HG02852 (cell line): Measurements from ENCODE around the gene MCEMP1.

Experiments used
- ATAC-seq: cut with Tn5 transposase; IDR thresholded peaks from one replicate; pipeline ENCODE4 v1.9.1; 2021; ENCODE audit warnings: mild to moderate bottlenecking, moderate library complexity; ENCODE audit not compliant: unreplicated experiment

MCEMP1 gene

GRCh38 chr19:7676854-7677253 lies at the start of gene MCEMP1:
Gene MCEMP1, plus strand, starts transcription at chr19:7677090. Its CDS starts 31 bp downstream, at chr19:7677121.
- no peak for ATAC-seq

- no peak for ATAC-seq
Measured at GRCh38 chr19:7627166-7627565, 49.7 kb upstream of the MCEMP1 start.

- no peak for ATAC-seq
Measured at GRCh38 chr19:7628589-7629311, 48.1 kb upstream of the MCEMP1 start.

GRCh38 chr19:7629347-7630054 lies 47.4 kb upstream of the MCEMP1 start, which contains the start of the genes PET100 and XAB2:
Gene PET100, plus strand, starts transcription at chr19:7629793. Its CDS starts 41 bp downstream, at chr19:7629834.
Gene XAB2, minus strand, starts transcription at chr19:7629545. Its CDS starts 18 bp downstream, at chr19:7629527.
- ATAC-seq = peak; percentile 84

- ATAC-seq = no peak
Measured at GRCh38 chr19:7631577-7631976, 45.3 kb upstream of the MCEMP1 start.

- no peak for ATAC-seq
Measured at GRCh38 chr19:7632340-7633203, 44.3 kb upstream of the MCEMP1 start.

- no peak for ATAC-seq
Measured at GRCh38 chr19:7633698-7634097, 43.2 kb upstream of the MCEMP1 start, which contains the start of gene PCP2. Gene PCP2, minus strand, starts transcription at chr19:7633719. Its CDS starts 262 bp downstream, at chr19:7633457.

GRCh38 chr19:7635670-7636069 lies 41.2 kb upstream of the MCEMP1 start:
- ATAC-seq = no peak

- no peak for ATAC-seq
Measured at GRCh38 chr19:7636317-7636690, 40.6 kb upstream of the MCEMP1 start.

- ATAC-seq = no peak
Measured at GRCh38 chr19:7636691-7637373, 40.1 kb upstream of the MCEMP1 start, which contains the start of gene STXBP2. Gene STXBP2, plus strand, starts transcription at chr19:7637110. Its CDS starts 40 bp downstream, at chr19:7637150.

GRCh38 chr19:7637374-7638256 lies 39.3 kb upstream of the MCEMP1 start:
- ATAC-seq = no peak

GRCh38 chr19:7638802-7639465 lies 38.0 kb upstream of the MCEMP1 start:
- no peak for ATAC-seq

- no peak for ATAC-seq
Measured at GRCh38 chr19:7639863-7640348, 37.0 kb upstream of the MCEMP1 start.

GRCh38 chr19:7640803-7641202 lies 36.1 kb upstream of the MCEMP1 start:
- ATAC-seq = no peak

GRCh38 chr19:7641290-7642276 lies 35.3 kb upstream of the MCEMP1 start:
- ATAC-seq = no peak

- no peak for ATAC-seq
Measured at GRCh38 chr19:7642295-7643030, 34.4 kb upstream of the MCEMP1 start.

- no peak for ATAC-seq
Measured at GRCh38 chr19:7643031-7643415, 33.9 kb upstream of the MCEMP1 start.
